GM19452 (cell line): ENCODE results near the gene EPHA1.
"Not testable (repeated sequence)": the region's sequence is repeated elsewhere in the genome, so short reads cannot be mapped to it uniquely, and the experiment has no call there.

ENCODE experiments used
- ATAC-seq: cut with Tn5 transposase; IDR thresholded peaks from one replicate; pipeline ENCODE4 v1.9.1; 2021; ENCODE audit not compliant: unreplicated experiment

EPHA1 gene

DNA sequence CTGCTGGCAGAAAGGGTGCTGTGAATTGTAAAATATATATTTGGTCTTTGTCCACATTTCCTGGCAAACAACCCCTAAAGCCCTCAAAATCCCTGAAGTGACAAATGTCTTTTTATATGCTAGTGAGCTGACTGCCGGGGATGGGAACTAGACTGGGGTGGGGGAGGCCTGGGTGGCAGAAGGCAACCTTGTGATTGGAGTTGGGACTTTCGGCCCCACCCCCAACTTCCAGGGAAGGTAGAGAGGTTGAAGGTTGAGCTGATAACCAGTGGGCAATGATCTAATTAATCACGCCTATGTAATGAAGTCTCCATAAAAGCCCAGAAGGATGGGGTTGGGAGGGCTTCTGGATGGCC lies 2.7 kb downstream of the EPHA1 start:
- no peak for ATAC-seq

DNA sequence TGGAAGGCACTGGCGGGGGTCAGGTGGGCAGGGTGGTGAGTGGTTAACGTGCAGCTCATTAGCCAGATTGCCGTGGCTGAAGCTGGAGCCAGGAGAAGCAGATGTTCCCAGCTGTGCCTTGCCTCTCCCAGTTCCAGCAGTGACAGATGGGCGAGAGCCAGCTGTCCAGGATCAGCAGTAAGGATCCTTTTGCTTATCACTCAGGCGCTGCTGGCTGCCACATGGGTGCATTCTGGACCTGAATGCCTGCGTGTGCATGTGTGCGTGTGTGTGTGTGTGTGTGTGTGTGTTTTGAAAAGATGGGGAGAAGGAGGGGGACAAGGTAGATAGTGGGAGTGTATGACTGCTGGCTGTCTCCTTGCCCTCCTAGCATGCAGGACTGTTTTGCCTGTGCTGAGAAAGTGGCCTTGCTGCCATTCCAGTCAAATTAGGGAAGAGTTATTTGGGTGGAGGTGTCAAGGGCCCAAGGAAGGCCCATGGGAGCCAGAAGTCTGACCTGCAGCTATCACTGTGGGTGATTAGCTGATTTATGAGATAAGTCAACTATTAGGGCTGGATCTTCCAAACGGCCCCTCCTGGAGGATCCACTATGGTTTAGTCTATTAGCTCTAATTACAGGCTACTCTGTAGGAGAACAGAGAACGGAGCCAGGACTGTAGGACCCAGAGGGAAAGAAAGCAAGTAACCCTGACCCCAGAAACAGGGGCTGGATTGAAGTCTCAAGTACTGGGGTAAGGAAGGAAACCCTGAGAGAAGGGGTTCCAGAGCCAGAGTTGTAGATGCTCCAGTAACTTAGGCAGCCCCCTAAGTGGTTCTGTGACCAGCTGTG lies 3.3 kb downstream of the EPHA1 start:
- no peak for ATAC-seq

DNA sequence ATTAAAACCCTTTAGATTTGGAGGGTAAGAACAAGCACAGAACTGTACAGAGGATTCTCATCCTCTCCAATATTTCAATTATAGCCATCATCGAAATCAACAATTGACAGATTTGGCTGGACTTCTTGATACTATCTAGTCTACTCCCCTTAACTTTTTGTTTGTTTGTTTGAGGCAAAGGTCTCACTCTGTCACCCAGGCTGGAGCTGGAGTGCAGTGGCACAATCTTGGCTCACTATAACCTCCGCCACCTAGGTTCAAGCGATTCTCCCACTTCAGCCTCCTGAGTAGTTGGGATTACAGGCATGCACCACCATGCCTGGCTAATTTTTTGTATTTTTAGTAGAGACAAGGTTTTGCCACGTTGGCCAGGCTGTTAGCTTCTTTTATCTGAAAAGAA lies 6.4 kb downstream of the EPHA1 start:
- not testable (repeated sequence) for ATAC-seq

DNA sequence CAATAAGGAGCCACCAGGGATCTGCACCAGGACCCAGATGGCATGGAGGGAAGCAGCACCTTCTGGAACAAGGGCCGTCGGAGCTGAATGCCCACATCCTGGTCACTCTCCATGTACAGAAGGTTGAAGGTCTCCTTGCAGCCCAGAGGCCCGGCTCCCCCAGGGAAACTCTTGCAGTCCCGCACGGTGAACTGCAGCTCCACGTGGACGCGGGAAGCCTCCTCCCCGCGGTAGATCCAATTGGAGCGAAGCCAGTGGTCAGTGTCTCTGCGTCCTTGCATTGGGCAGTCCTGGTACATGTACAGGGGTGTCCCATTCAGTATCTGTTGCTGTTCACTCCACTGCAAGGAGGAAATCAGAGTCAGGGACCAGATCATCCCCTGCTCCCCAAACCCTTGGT lies 7.4 kb downstream of the EPHA1 start:
- ATAC-seq = no peak

DNA sequence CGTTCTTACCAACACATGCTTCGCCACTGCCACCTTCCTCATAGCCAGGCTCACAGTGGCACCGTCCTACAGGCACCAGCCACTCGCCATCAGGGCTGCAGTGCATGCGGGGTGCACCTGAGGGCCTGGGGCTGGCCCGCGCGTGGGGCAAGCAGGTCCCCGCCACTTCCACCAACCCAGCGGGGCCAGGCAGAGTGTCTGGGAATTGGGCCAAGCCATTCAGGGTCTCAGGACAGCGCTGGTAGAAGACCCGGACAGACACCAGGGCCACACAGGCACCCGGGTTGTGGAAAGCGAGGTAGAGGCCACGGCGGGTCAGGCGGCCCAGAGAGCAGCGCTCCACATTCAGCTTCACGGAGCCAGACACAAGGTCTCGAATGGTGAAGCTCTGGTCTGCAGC lies 9.0 kb downstream of the EPHA1 start:
- ATAC-seq = no peak

DNA sequence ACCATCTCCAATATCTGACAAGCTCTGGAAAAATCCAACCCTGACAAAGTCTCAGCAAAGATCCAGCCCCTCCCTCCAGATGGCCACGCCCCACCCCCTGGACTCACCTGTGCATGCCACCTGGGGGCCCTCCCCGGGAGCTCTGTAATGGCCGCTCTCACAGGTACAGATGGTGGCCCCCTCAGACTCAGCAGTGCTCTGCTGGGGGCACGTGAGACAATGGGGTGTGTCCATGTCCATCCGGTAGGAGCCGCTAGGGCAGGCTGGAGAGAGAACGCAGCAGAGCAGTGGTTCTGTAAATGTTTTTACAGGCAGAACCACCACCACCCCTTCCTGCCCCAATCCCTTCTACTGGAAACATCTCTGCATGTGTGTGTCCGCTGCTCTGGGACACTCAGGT lies 9.5 kb downstream of the EPHA1 start:
- no peak for ATAC-seq

DNA sequence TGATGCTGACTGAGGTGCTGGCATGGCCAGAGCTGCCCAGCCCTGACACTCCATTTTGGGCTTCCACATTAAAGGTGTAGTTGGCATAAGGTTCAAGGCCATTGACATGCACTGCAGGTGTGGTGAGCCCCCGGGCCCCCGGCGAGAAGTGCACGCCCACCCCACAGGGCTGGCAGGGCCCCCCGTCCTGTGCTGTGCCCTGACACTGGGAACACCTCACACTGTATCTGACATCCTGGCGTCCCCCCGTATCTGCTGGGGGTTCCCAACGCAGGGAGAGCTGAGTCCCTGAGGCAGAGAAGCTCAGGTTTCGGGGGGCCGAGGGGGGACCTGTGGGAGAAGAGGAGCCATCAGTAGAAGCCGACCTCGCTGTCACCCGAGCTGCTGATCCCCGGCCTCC lies 10.0 kb downstream of the EPHA1 start:
- ATAC-seq = no peak

DNA sequence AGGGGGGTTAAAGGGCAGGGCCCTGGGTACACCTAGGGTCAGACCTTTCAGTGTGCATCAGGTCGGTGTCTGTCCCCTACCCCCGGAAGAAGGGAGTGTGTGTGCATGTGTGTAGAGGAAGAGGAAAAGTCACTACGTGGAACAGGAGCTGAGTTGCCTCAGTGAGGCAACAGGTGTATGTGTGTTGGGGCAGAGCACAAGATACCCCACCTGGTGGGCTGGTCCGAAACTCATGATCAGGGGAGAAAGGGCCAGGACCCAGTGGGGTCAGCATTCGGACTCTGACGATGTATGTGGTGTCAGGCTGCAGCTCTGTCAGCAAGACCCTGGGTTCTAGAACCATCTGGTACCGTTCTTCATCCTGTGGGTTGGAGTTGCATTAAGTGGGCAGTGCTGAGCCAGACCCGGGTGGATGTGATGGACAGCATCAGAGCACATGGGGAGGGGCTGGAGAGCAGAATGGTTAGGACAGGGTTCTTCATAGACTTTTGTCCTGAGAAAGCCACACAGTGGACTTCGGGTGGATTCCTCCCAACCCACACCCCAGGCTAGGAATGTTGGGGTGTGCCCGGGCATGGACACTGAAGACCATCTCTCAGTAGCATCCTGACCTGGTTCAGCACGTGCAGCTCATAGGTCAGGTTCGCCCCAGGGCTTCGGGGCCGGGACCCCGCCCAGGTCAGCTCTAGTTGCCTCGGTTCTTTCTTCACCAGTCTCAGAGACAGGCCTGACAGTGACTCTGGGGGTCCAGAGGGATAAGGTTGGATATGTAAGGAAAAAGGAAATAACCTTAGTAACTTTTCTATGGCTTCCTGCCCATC lies 10.7 kb downstream of the EPHA1 start:
- ATAC-seq = no peak

DNA sequence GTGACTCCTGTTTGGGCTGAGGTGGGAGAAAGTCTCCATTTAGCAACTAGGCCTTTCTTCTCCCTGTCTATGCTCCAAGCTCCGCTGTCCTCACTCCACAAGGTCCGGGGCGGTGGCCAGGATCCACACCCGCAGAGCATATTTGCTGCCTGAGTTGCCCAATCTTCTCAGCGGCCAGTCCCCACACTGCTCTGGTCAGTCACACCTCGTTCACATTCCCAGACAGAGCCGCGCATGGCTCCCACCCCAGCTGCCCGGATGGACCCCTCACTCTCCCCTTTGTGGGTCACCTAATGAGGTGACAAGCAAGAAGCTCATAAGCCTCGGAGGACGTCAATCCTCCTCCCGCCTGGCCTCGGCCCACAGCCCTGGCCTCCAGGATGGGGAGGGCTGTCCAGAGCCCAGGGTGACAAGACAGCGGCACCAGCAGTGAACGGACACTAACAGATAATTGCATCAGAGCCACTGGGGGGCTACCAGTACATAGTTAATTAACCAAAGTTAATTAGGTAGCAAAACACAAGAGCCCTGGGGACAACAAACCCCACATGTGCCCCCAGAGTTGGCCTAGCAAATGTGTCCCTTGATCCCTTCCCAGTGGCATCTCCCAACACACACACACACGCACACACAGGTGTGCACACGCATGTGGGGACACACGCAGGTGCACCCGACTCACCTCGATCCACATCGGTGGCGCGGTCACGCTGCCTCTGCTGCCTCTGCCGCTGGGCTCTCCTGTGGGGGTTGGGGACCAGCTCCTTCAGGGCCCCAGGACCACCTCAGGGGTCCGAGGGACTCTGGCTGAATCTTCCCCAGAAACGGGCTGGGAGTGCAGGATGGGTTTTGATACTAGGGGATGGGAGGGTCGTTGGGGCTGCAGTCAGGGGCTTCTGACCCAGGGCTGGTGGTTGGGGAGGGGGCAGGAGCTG lies 11.8 kb downstream of the EPHA1 start:
- no peak for ATAC-seq

DNA sequence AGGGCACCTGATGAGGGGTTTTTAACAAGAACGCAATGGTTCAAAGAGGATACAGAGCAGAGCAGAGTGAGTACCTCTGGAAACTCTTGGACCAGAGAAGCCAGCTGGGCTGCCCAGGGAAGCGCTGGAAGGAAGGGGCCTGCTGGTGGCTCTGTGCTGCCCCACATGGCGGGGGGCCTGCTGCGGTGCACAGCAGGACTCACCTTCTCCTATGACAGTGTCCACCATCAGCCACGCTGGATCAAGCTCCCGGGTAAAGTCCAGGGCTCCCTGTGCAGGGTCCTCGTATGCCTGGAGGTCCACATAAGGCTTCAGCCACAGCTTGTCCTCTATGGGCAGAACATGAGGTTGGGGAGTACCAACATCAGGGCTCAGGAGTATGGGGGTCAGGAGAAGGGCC lies 12.5 kb downstream of the EPHA1 start:
- no peak for ATAC-seq

DNA sequence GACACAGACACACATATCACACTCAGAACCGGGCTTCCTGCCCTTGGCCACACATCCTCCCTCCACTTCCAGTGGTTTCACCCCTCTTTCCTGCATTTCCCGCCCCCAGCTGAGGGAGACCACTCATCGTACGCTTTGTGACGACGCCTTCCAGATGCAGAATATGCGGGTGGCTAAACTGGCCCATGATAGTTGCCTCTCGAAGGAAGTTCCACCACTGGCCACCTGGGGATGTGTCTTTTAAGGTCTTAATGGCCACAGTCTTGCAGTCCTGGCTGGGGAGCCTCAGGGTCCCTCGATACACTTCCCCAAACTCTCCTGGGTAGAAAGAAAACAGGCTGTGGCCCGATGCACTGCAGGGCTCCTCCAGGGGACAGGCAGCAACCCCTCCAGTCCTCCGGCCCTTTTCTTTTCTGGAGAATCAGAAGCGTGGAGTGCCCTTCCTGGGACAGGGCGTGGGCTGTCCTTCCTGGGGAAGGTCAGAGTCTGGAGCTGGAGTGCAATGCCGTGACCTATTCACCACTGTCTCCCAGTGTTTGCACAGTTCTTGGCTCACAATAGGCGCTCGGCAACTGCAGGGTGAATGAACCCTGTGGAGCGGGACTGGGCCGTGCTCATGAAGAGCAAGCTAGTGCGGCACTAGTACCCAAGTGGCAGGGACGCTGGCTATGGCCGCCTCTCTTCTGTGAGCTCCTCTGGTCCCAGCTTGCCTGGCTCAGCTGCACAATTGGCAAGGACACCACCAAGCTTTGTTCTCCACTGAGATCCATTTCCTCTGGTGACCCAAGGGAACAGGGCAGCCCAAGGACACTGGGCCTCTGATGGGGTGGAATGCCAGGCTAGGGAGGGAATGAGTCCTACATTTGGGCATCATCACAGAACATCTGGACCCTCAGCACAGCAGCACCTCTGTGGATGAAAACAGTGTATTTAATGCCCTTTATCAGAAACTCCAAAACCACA lies 13.2 kb downstream of the EPHA1 start:
- ATAC-seq = peak; percentile 45

DNA sequence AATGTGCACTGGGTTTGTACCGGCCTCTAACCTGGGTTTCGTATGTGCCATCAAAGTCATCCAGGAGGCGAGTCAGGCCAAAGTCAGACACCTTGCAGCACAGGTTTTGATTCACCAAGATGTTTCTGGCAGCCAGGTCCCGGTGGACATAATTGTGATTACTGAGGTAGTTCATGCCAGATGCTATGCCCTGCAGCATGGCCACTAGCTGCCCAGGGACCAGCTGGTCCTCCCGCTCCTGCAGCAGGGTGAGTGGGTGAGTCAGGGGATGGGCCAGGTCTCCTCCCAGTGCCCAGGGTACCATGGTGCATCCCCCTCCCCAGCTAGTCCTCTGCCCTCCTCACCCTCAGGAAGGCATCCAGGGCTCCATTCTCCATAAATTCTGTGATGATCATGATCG lies 13.9 kb downstream of the EPHA1 start:
- no peak for ATAC-seq

DNA sequence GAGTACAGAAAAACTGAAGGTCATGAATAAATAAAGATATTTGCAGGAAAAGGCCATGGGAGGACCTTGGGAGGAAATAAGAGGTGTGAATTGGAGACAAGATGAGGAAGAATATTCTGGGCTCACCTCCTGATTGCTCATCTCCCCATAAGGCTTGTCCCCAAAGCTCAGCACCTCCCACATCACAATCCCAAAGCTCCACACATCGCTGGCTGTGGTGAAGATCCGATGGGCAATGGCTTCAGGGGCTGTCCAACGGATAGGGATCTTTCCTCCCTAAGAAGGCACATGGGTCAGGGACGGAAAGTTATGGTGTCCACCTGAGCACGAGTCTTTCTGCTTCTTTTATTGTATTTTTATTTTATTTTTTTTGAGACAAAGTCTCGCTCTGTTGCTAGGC lies 14.6 kb downstream of the EPHA1 start:
- ATAC-seq = no peak

DNA sequence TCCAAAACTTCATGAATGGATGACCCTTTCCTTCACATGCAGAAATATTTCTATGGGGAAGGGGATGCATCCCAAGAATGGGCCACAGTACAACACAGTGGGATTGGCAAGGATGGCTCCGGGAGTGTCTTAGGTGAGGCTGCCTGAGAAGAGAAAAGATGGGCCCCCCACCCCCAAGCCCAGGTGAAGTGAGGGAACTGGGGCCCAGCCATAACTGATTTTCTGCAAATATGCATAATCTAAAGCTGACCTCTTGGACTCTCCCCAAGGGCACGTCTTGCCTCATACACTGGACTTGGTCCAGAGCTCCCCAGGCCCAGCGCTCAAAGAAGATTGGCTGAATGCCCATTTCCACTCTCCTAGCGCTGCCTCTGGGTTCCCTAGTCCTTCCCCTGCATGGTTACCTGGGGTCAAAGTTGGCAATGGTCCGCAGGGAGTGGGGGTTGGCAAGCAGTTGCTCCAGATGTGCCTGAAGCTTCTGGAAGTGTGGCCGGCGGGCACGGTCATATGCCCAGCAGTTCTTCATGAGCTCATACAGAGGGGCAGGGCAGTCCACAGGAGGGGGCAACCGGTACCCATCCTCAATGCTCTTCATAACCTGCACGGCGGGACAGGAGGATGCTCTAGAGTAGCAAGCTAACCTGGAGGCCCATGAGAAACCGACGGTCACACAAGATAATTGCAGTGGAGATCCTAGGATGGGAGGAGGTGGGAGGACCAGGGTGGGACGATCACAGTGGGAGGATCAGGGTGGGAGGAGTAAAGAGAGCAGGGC lies 15.2 kb downstream of the EPHA1 start:
- no peak for ATAC-seq

DNA sequence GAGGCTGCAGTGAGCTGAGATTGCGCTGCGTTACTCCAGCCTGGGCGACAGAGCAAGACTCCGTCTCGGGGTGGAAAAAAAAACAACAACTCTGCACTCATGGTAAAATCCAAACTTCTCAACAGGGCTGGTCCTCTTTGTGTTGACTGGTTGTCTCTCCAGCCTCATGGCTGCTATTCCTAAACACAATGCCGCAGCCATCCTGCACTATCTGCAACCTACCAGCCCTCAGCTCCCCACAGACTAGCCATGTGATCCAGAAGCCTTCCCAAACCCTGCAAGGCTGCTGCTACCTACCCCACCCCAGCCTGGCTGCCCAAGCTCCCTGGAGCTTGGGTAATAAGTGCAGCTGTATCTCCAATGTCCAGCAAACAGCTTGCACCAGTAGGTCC lies 15.8 kb downstream of the EPHA1 start:
- ATAC-seq = no peak

DNA sequence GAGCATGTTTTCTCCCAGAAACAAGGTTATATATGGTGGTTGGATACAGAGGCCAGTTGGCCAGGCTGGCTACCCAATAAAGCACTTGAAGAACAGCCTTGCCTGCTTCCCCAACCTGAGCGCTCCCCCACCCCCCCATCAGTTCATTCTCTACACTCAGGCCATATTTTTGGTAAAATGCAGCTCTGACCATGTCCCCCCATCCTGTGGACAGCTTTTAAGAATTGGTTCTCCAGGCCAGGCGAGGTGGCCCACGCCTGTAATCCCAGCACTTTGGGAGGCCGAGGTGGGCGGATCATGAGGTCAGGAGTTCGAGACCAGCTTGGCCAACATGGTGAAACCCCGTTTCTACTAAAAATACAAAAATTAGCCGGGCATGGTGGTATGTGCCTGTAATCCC lies 16.2 kb downstream of the EPHA1 start:
- ATAC-seq = not testable (repeated sequence)

DNA sequence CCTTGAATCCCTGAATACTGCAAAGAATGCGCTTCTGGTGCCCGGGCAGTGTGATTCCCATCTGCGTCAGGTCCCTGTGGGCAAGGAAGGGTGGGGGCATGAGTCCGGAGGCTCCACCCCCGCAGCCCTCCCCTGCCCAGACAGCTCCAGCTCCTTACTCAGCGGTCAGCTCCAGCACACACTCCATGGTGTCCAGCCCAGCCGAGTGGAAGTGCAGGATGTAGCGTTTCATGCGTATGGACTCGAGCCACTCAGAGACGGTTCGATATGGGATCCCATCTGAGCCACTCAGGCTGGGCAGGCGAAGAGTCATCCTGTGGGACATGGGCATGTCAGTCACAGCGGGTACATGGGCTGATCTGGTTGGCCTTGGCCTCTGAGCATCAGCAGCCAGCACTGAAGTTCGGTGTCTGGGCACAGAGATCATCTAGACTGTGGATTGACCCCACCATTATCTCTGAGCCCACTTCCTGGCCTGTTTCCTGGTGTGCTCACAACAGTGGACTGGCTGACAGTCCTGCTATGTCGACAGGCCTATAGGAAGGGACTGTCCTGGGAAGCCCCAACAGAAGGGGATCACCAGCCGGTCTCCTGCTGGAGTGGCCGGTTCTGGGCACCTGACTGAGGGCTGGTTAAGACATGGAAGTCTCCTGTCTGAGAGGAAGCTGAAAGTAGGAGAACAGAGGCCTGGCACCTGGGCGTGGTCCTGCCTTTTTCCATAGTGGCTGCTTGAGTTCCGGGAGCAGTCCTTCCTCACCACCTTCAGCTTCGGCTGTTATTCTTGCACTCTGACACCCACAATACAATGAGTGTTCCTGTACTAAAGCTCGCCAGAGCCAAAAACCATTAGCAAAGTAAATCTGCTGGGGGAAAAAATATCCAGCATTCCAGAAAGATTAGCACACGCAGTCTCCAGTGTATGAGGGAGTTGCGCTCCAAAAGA lies 16.9 kb downstream of the EPHA1 start:
- no peak for ATAC-seq

DNA sequence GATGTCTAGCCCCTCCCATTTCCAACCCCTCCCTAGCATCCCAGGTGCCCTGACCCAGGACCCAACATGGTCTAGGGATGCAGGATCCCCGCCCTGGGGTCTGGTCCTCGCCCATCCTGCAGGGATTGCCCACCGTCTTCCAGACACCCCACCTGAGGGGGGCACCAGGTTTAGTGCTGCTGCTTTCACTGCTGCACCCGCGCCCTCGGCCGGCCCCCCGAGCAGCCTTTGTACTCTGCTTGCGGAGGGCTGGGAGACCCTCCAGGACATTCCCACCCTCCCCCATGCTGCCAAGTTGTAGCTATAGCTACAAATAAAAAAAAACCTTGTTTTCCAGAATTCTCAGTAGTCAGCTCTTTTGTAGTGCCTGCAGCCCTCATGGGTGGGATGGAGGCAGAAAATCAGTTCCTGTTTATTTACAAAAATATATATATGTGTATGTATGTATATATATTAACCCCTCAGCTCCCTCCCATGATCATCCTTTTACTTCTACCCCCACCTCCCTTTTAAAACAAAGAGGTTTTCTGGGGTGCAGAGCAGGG lies 17.8 kb downstream of the EPHA1 start:
- ATAC-seq = no peak
